ENCODE data around the gene TOM1.

TOM1 gene

DNA sequence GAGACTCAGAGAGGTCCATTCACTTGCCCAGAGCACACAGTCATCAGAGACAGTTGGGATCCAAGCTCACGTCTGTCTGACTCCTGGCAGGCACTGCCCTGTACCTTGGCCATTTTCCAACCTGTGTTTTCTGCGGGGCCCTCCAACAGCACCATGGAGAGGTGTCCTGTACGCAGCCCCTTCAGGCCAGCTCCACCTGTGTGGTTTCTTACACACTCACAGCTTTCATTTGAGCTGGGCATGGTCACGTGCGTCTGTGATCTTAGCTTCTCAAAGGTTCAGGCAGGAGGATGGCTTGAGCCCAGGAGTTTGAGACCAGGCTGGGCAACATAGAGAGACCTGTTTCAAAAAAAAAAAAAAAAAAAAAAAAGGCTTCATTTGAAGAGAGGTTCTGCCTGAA, 24.4 kb downstream of the TOM1 start:
- no peak for DNase-seq (ENCODE audit: low spot score)

- DNase-seq (ENCODE audit: low spot score): no peak
Observed at GRCh38 chr22:35324762-35325161, 25.1 kb downstream of the TOM1 start.

DNA sequence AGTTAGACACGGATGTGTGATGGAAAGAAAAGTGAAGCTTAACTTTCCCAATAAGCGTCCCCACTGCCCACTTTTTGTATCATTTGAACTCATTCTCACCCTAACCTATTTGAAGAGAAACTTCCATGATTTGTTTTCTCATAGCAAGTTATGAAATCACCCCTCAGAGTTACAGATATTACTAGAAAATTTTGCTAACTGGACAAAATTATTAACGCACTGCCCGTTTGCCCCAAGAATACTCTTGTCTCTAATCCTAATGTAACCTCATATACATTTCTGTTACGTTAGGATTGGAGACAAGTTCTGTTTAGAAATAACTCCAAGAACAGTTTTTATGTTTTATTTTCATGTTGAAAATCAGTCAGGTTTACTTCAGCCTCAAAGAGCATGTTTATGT, 25.5 kb downstream of the TOM1 start:
- no peak for DNase-seq (ENCODE audit: low spot score)

DNA sequence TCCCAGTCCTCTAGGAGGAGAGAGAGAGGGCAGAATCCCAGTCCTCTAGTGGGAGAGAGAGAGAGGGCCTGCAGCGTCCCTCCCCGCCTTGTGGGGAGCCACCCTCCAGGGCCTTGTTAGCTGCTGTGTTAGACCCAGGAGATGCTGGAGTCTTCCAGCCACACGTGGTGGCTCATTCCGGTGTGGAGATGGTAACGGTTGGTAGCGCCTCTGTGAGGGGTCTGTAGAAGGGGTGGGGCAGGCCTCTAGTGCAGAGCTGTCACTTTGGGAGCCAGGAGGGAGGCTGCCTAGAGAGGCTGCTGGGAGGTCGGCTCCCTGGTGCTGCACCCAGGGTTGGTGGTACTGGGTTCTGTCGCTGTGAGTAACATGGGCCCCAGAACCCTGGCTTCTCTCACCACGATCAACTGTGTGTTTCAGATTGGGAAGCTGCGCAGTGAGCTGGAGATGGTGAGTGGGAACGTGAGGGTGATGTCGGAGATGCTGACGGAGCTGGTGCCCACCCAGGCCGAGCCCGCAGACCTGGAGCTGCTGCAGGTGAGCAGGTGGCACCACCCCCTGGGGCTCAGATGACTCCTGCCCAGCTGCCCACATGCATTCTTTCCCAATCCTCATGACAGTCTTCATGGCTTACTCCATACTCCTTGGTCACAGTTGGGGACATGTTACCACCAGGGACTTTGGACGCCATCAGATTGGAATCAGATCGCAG, 27.3 kb downstream of the TOM1 start:
- no peak for DNase-seq (ENCODE audit: low spot score)

DNA sequence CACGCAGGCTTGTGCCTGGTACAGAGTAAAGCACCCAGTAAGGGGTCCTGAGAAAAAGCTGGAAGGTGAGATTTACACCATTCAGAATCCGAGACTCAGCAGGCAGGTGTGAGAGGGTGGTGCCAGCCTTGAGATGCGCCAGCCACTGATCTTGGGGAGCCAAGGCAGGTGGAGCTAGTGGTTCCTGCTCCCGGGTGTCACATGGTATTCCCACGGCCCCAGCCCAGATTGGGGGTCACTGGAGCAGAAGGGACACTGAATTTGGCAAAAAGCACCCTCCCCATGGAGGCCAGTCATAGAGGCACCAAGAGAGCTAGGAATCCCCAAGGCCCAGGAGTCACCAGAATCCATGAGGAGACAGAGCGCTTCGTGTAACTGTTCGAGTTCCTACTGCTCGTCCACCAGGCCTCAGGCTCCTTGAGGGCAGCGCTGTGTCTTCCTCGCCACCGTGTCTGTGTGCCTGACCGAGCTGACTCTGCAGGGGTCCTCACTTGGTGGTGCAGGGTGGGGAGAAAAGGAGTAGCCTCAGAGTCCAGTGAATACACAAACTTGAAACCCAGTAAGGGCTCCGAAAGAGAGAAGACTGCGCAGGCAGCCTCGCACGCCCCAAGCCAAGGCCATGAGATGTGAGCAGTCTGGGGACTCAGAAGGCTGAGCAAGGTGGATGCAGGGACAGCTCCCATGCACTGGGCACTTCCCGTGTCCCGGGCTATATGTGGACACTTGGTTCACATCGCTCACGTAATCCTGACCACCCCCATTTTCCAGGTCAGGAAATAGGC, 28.2 kb downstream of the TOM1 start:
- DNase-seq (ENCODE audit: low spot score): no peak

DNA sequence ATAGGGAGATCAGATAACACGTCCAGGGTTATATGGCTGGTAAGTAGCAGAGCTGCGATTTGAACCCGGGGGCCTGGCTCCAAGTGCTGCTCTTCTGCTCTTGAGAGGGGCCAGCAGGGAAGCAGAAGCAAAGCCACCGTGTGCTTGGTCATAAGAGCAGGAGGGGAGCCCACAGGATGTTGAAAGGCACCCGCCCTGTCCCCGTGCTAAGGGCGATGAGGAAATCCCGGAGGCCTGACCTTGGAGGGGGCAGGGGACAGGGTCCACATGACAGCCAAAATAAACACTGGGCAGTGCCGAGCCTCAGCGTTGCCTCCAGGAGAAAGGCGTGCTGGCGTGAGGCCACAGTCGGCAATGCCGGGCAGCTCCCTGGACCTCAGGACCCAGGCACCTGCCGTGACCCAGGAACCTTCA, 28.8 kb downstream of the TOM1 start:
- DNase-seq (ENCODE audit: low spot score): no peak

- DNase-seq (ENCODE audit: low spot score): no peak
Observed at GRCh38 chr22:35329114-35329847, 29.6 kb downstream of the TOM1 start.

- DNase-seq (ENCODE audit: low spot score): peak; percentile 85
Observed at GRCh38 chr22:35330258-35330861, 30.7 kb downstream of the TOM1 start.

GRCh38 chr22:35332278-35332677, 32.6 kb downstream of the TOM1 start:
- no peak for DNase-seq (ENCODE audit: low spot score)

DNA sequence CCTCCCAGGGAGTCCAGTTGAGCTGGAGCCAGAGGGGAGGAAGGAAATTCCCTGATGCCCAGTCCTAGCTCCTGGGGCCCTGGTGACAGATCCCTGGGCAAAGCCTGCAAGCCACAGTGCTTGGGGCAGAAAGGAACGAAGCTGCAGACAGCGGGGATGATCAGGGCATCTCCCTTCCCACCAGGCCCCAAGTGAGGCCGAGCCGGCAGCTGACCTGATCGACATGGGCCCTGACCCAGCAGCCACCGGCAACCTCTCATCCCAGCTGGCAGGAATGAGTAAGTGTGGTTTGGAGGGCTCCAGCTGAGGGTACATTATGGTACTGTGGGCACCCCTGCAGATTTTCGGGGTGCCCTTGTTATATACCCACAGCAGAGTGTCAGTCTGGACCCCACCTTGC, 33.5 kb downstream of the TOM1 start:
- no peak for DNase-seq (ENCODE audit: low spot score)

DNA sequence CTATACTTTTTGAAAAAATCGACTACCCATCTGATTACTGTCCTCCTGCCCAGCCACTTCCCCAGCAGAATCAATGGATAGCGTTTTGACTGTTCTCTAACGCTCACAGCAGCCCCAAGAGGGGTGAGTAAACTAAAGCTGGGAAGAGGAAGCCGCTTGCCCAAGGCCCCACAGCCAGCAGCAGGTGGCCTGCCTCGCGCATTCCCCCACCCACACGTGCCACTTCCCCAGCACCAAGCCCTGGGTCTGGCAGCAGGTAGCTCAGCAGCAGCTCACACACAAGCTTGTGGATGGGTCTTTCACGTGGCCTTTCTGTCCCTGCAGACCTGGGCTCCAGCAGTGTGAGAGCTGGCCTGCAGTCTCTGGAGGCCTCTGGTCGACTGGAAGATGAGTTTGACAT, 34.3 kb downstream of the TOM1 start:
- DNase-seq (ENCODE audit: low spot score): no peak

GRCh38 chr22:35335468-35335867, 35.8 kb downstream of the TOM1 start:
- no peak for DNase-seq (ENCODE audit: low spot score)

GRCh38 chr22:35335936-35336781, 36.5 kb downstream of the TOM1 start:
- no peak for DNase-seq (ENCODE audit: low spot score)

DNA sequence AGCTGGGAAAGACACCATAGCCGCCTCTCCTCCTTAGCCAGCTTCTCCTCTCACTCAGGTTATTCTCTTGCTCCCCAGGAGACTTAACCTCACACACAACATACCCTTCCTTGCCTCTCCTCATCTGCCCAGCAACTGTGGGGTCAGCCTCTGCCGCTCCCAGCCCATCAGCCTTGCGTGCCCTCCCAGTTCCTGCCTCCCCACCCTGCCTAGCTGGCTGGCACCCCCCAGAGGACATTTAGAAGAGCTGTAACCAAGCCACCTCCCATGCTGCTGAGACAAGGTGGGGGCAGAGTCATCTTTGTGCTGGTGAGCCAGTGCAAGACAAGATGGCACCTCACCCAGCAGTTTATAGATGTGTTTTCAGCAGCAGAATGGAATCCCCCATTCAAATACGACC, 38.2 kb downstream of the TOM1 start:
- DNase-seq (ENCODE audit: low spot score): no peak

GRCh38 chr22:35341090-35341874, 41.6 kb downstream of the TOM1 start:
- no peak for DNase-seq (ENCODE audit: low spot score)

DNA sequence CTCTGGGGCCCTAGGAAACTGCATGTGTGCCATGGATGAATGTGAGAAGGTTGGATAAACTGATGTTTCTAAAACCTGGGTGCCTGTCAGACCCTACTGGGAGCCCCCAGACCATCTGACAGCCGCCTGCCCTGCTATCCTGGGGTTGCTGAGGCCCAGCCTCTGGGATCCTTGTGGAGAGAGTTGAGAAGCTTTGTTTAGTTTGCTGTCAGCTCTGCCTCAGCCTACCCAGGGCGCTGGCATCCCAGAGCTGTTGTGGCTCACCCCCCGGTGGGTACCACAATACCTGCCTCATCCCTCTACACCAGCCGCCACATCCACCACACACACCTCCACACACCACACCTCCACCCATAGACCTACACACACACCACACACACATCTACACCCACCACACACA, 42.7 kb downstream of the TOM1 start:
- no peak for DNase-seq (ENCODE audit: low spot score)

- no peak for DNase-seq (ENCODE audit: low spot score)
Observed at GRCh38 chr22:35343664-35344550, 44.2 kb downstream of the TOM1 start.

- no peak for DNase-seq (ENCODE audit: low spot score)
Observed at GRCh38 chr22:35344956-35345690, 45.4 kb downstream of the TOM1 start.

Measured in GM03348 (cell line).